Glutamatergic neuron (in vitro differentiated cells): ENCODE measurements around the gene FGF3. TPM values are rescaled to one million over a fixed set of nuclear protein-coding genes. Genes with fewer than 3 reads are reported as not detected.

Source experiments
- DNase-seq: peaks from one replicate; pipeline ENCODE4 v3.0.0; 2022
- H3K27ac Mint-ChIP-seq: one replicate; pipeline ENCODE4 v1.8.0; 2020; ENCODE audit warnings: mild to moderate bottlenecking, mixed read lengths, inconsistent platforms; ENCODE audit not compliant: unreplicated experiment
- H3K27me3 Mint-ChIP-seq: one replicate; pipeline ENCODE4 v1.8.0; 2020; ENCODE audit warnings: mild to moderate bottlenecking, moderate library complexity, mixed read lengths, inconsistent platforms; ENCODE audit not compliant: unreplicated experiment
- H3K36me3 Mint-ChIP-seq: one replicate; pipeline ENCODE4 v1.8.0; 2020; ENCODE audit warnings: mild to moderate bottlenecking, mixed read lengths, inconsistent platforms; ENCODE audit not compliant: unreplicated experiment
- H3K4me1 Mint-ChIP-seq: one replicate; pipeline ENCODE4 v1.8.0; 2020; ENCODE audit warnings: mild to moderate bottlenecking, low read depth, mixed read lengths, inconsistent platforms; ENCODE audit not compliant: unreplicated experiment
- H3K4me3 Mint-ChIP-seq: one replicate; pipeline ENCODE4 v1.8.0; 2020; ENCODE audit warnings: mild to moderate bottlenecking, mixed read lengths, inconsistent platforms; ENCODE audit not compliant: unreplicated experiment
- H3K9me3 Mint-ChIP-seq: one replicate; pipeline ENCODE4 v1.8.0; 2020; ENCODE audit warnings: mild to moderate bottlenecking, moderate library complexity, mixed read lengths, inconsistent platforms; ENCODE audit not compliant: unreplicated experiment
- CTCF ChIP-seq: fragments of 200-600 bp; sonication (generic); IDR thresholded peaks from one replicate; pipeline ENCODE4 v1.5.0; 2021; ENCODE audit not compliant: partially characterized antibody, unreplicated experiment
- total RNA-seq: library from RNA; stranded (reverse); fragmentation: NEBNext Ultra II Directional; extraction: Animal tissue kit (Norgen Biotek cat#: 25700); gene quantifications from one replicate; pipeline ENCODE4 v1.2.1, GENCODE V29; 2021; ENCODE audit not compliant: unreplicated experiment

The FGF3 gene
- total RNA-seq, 1 donor from 2014 or later: not detected

- Mint-ChIP-seq H3K4me1 (no peaks in the 10 kb centered on the region), H3K27ac (no peak overlapping the region), H3K4me3 (no peak overlapping the region), H3K36me3 (no peaks in the 10 kb centered on the region), H3K9me3 (no peaks in the 10 kb centered on the region), H3K27me3 (peaks cover 4% of the 10 kb centered on the region)
- no peak for DNase-seq
- no peak for TF ChIP-seq CTCF
Observed at GRCh38 chr11:69788956-69789355, 30.3 kb downstream of the FGF3 start.

- no peak overlapping the region for H3K27ac Mint-ChIP-seq
Observed at GRCh38 chr11:69787906-69788305, 31.3 kb downstream of the FGF3 start.

GRCh38 chr11:69787457-69787856 lies 31.8 kb downstream of the FGF3 start:
- Mint-ChIP-seq H3K4me3 (no peak overlapping the region), H3K27me3 (no peaks in the 10 kb centered on the region), H3K9me3 (no peaks in the 10 kb centered on the region), H3K27ac (no peak overlapping the region), H3K36me3 (no peaks in the 10 kb centered on the region), H3K4me1 (no peaks in the 10 kb centered on the region)
- no peak for TF ChIP-seq CTCF
- no peak for DNase-seq

More at GRCh38 chr11:69787906-69788305, 31.3 kb downstream of the FGF3 start:
- Mint-ChIP-seq H3K4me3 (no peak overlapping the region), H3K27me3 (peaks cover 1% of the 10 kb centered on the region), H3K36me3 (no peaks in the 10 kb centered on the region), H3K9me3 (no peaks in the 10 kb centered on the region), H3K4me1 (no peaks in the 10 kb centered on the region)
- TF ChIP-seq CTCF: no peak
- DNase-seq: no peak

GRCh38 chr11:69781241-69781640 lies 38.0 kb downstream of the FGF3 start:
- TF ChIP-seq CTCF: no peak
- H3K4me1 Mint-ChIP-seq: no peaks in the 10 kb centered on the region
- H3K27ac Mint-ChIP-seq: no peak overlapping the region
- H3K36me3 Mint-ChIP-seq: no peaks in the 10 kb centered on the region
- H3K9me3 Mint-ChIP-seq: no peaks in the 10 kb centered on the region
- H3K4me3 Mint-ChIP-seq: no peak overlapping the region
- DNase-seq: no peak
- H3K27me3 Mint-ChIP-seq: peaks cover 3% of the 10 kb centered on the region

- no peak overlapping the region for H3K4me3 Mint-ChIP-seq
- no peaks in the 10 kb centered on the region for H3K9me3 Mint-ChIP-seq
- no peak overlapping the region for H3K27ac Mint-ChIP-seq
- DNase-seq: no peak
- TF ChIP-seq CTCF: no peak
- H3K36me3 Mint-ChIP-seq: no peaks in the 10 kb centered on the region
- H3K4me1 Mint-ChIP-seq: no peaks in the 10 kb centered on the region
- H3K27me3 Mint-ChIP-seq: peaks cover 9% of the 10 kb centered on the region
Observed at GRCh38 chr11:69778373-69778772, 40.8 kb downstream of the FGF3 start.
